ENCODE measurements around the gene EXOC6B.
"Not testable (repeated sequence)": the region's sequence is repeated elsewhere in the genome, so short reads cannot be mapped to it uniquely, and the experiment has no call there.

EXOC6B gene

GRCh38 chr2:72513011-72513410 lies 312.8 kb downstream of the EXOC6B start:
- intact Hi-C loops (cut with DNase I), result no loop called here
- no peak for DNase-seq

- intact Hi-C loops (cut with DNase I), result no loop called here
- DNase-seq, result no peak
Observed at GRCh38 chr2:72512376-72512775, 313.5 kb downstream of the EXOC6B start.

GRCh38 chr2:72511906-72512305 lies 313.9 kb downstream of the EXOC6B start:
- intact Hi-C loops (cut with DNase I), result no loop called here

GRCh38 chr2:72497763-72498162 lies 328.1 kb downstream of the EXOC6B start:
- intact Hi-C loops (cut with DNase I), result no loop called here
- no peak for DNase-seq

More at GRCh38 chr2:72511906-72512305, 313.9 kb downstream of the EXOC6B start:
- DNase-seq, result no peak

DNA sequence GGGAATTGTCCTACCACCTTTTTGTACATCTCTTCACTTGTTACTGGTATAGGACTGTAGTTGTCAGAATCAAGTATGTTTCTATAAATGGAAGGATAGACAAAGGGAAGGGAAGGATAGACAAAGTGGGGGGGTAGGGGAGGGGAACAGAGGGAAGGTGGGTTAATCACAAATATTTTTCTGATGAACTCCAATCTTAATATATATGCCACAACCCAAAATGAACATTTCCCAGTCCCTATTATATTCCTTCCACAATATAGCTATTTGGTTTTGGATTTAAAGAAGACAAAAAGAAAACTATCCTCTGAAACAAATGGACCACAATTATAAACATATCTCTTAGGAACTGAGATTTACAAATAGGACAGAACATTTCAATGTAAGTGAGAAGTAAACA lies 329.4 kb downstream of the EXOC6B start:
- no peak for DNase-seq
- intact Hi-C loops (cut with DNase I), result no loop called here

DNA sequence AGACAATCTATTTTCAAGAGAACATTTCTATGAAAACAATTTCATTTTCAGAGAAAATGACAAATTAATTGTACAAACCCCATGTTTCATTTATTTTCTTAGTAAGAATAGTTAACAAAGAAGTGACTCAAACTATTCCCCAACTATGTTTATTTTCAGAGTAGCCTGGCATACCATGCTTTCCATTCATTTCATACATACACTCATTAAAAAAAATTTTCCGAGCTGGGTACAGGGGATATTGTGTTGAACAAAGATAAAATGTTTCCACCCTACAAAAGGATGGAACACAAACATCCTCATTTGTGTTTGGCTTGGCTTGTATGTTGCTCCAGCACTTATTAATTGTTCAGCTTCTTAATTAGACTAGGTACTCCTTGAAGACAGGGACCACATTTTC lies 331.4 kb downstream of the EXOC6B start:
- no peak for DNase-seq
- intact Hi-C loops (cut with DNase I), result no loop called here

DNA sequence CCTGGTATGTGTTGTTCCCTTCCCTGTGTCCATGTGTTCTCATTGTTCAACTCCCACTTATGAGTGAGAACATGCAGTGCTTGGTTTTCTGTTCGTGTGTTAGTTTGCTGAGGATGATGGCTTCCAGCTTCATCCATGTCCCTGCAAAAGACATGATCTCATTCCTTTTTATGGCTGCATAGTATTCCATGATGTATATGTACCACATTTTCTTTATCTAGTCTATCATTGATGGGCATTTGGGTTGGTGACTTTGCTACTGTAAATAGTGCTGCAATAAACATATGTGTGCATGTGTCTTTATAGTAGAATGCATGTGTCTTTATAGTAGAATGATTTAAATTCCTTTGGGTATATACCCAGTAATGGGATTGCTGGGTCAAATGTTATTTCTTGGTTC lies 341.2 kb downstream of the EXOC6B start:
- DNase-seq; intact Hi-C loops (cut with DNase I): not testable (repeated sequence)

GRCh38 chr2:72483346-72483745 lies 342.5 kb downstream of the EXOC6B start:
- no peak for DNase-seq
- intact Hi-C loops (cut with DNase I), result no loop called here

DNA sequence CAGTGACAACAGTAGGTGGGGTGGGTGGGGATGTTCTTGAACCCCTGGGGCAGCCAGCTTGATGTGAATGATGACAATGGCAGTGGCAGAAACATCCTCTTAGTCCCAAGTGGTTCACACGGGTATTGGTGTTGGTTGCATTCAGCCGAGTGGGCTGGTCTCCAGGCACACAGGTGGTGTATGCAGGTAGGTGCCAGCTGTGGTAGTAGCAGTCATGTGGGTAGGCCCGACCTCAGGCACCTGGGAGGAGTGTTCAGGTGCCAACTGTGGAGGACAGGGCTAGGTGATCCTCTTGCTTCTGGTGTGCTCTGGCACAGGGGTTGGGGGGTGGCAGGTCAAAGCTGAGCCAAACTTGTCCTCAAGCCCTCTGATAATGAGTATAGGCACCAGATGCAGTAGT lies 350.6 kb downstream of the EXOC6B start:
- intact Hi-C loops (cut with DNase I), result no loop called here
- peak in 1 of 10 donors; percentile 58 for DNase-seq

DNA sequence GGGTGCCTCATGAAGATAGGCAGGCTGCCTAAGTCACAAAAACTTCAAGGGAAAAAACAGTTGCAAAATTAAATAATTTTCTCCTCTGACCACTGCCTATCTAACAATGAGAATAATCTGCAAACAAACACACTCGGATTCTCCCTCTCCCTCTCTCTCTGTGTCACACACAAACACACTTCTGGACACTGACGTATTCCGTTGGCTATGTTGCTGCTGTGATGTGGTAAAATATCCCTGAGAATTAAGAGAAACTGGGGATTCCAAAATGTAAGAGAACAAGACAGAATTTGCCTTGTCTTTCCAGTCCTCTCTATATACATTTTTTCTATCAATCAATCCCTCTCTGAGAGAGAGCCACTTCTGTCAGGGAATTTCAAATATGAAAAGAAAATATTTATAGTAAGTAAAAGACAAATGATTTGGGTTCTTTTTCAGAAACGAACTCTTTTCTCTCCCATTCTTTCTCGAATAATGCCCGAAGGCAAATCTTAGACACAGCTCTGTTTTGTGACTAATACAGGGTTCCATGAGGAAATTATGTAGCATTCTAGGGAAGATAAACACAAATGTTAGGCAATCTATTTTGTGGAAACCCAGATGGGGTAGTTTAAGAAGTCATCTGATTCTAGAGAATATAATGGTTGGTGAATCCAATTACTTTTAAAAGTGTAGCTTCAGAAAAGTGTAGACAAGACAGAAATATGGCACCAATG lies 367.9 kb downstream of the EXOC6B start:
- no peak for DNase-seq
- intact Hi-C loops (cut with DNase I), result no loop called here

DNA sequence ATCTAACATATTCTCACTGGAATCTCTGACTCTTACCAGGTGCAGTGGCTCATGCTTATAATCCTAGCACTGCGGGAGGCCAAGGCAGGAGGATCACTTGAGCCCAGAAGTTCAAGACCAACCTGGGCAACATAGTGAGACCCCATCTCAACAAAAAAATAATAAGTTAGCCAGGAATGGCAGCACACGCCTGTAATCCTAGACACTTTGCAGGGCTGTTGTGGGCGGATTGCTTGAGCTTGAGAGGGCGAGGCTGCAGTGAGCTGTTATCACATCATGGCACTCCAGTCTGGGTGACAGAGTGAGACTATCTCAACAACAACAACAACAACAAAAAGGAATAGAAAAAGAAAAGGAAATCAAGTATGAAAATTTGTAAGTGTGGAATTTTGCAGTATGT lies 371.6 kb downstream of the EXOC6B start:
- no peak for DNase-seq
- intact Hi-C loops (cut with DNase I), result no loop called here

DNA sequence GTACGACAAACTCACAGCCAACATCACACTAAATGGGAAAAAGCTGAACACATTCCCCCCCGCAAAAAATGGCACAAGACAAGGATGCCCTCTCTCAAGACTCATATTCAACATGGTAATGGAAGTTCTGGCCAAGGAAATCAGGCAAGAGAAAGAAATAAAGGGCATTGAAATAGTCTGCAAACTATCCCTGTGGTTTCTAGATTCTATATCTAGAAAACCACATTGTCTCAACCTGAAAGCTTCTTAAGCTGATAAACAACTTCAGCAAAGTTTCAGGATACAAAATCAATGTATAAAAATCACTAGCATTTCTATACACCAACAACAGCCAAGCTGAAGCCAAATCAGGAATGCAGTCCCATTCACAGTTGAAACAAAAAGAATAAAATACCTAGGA lies 383.6 kb downstream of the EXOC6B start:
- intact Hi-C loops (cut with DNase I), result no loop called here
- no peak for DNase-seq

DNA sequence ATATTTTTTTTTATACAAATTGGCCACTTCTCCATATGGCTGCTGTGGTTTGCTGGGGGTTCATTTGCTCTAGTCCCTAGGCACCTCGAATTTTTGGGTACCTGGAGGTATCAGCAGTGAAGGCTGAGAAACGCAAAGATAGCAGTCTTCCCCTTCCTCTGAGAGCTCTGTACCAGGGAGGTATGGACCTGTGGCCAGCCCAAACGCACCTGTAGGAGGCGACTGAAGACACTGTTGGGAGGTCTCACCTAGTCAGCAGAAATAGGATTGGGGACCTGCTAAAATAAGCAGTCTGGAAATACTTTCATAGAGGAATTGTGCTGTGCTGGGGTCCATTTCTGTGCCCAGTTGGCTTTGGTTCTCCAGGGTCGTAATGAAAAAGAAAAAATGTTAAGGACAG lies 385.9 kb downstream of the EXOC6B start:
- DNase-seq, result no peak
- intact Hi-C loops (cut with DNase I), result no loop called here

GRCh38 chr2:72438364-72438763 lies 387.5 kb downstream of the EXOC6B start:
- intact Hi-C loops (cut with DNase I), result no loop called here
- no peak for DNase-seq

DNA sequence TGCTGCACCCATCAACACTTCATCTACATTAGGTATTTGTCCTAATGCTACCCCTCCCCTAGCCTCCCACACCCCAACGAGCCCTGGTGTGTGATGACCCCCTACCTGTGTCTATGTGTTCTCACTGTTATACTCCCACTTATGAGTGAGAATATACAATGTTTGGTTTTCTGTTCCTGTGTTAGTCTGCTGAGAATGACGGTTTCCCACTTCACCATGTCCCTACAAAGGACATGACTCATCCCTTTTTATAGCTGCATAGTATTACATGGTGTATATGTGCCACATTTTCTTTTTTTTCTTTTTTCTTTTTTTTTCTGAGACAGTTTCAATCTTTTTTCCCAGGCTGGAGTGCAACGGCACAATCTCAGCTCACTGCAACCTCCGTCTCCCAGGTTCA lies 394.1 kb downstream of the EXOC6B start:
- intact Hi-C loops (cut with DNase I), result no loop called here
- no peak for DNase-seq

DNA sequence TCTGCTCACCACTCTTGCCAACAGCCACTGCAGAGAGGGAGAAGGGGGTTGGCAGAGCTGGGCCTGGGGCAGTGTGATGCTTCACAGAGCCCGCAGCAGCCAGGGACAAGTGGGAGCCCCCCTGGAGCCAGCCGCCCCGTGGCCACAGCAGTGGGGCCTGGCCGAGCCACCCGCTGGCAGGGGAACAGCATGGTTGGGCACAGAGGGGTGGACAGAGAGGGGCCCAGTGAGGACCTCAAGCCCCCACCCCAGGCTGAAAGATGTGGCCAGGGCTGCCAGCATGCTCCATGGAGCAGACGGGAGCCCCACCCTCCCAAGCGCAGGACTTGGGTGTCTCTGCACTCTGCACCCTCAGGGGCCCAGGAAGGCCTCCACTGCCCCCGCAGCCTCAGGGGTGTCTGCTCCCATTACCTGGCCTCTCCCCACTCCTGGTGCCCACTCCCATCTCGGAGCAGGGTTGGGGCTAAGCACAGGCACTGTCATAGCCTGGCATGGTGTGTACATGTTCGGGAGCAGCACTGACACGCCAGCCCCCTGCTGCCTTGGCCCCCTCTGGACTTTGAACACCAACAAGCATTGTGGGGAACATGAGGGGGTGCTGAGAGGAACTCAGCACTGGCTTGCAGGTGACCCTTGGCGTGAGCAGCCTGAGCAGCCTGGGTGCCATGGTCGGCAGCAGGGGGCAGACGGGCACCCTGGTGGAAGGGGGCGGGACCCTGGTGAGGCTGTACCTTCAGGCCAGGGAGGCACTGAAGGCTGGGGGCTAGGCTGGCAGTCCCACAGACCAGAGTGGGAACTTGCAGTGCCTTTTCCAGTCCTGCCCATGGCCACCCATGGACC lies 398.6 kb downstream of the EXOC6B start:
- peak in 3 of 10 donors; percentile 68 to 79 (median 73) for DNase-seq
- intact Hi-C loops (cut with DNase I), result no loop called here

DNA sequence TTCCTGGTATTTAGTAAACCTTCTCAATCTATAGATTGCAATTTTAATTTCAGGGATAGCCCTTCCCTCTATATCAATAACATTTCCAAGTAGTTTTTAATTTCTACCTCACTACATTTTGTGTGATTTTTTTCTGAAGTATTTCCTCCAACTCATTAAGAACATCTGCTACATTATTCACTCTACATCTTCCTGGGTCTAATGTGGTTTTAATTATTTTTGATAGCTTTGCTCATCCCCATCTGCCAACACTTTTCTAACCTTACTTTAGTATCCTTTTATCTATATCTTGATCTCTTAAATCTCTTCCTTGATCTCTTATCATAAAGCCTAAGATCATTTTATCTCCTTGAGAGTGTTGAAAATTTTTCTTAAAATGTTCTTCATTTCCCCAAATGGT lies 399.8 kb downstream of the EXOC6B start:
- intact Hi-C loops (cut with DNase I), result no loop called here
- DNase-seq, result no peak

DNA sequence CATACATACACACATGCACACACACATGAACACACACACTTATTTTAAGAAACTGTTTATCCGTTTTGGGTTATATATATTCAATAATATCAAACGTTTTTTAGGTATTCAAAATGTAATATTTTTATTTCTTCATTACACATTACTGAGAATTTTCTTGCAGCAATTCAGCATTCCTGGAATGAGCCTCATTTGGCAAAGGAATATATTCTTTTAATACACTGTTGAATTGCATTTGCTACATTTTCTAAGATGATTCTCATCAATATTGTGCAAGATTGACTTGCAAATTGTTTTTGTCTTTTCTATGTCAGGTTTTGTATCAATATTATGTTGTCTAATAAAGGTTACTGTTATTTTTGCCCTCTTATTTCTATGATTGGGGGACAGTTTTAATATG lies 402.1 kb downstream of the EXOC6B start:
- intact Hi-C loops (cut with DNase I), result no loop called here

DNA sequence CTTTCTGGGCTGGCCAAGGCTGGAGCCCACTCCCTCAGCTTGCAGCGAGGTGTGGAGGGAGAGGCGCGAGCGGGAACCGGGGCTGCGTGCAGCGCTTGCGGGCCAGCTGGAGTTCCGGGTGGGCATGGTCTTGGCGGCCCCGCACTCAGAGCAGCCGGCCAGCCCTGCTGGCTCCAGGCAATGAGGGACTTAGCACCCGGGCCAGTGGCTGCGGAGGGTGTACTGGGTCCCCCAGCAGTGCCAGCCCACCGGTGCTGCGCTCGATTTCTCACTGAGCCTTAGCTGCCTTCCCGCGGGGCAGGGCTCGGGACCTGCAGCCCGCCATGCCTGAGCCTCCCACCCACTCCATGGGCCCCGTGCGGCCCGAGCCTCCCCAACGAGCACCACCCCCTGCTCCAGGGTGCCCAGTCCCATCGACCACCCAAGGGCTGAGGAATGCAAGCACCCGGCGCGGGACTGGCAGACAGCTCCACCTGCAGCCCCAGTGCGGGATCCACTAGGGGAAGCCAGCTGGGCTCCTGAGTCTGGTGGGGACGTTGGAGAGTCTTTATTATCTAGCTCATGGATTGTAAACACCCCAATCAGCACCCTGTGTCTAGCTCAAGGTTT lies 404.0 kb downstream of the EXOC6B start:
- DNase-seq, result peak in 1 of 10 donors; percentile 71
- intact Hi-C loops (cut with DNase I), result not testable (repeated sequence)

More for the DNA sequence above, 402.1 kb downstream of the EXOC6B start:
- no peak for DNase-seq

- DNase-seq, result no peak
- intact Hi-C loops (cut with DNase I), result no loop called here
Observed at GRCh38 chr2:72415781-72416475, 409.9 kb downstream of the EXOC6B start.

- intact Hi-C loops (cut with DNase I), result no loop called here
- no peak for DNase-seq
Observed at GRCh38 chr2:72415241-72415661, 410.6 kb downstream of the EXOC6B start.
